ENCODE measurements around the gene TRUB2. TPM values are rescaled to one million over a fixed set of nuclear protein-coding genes. Genes with fewer than 3 reads are reported as not detected.

TRUB2 gene
- total and polyA plus RNA-seq, 2 experiments from 2014 or later = 13.8 to 33.2 TPM

DNA sequence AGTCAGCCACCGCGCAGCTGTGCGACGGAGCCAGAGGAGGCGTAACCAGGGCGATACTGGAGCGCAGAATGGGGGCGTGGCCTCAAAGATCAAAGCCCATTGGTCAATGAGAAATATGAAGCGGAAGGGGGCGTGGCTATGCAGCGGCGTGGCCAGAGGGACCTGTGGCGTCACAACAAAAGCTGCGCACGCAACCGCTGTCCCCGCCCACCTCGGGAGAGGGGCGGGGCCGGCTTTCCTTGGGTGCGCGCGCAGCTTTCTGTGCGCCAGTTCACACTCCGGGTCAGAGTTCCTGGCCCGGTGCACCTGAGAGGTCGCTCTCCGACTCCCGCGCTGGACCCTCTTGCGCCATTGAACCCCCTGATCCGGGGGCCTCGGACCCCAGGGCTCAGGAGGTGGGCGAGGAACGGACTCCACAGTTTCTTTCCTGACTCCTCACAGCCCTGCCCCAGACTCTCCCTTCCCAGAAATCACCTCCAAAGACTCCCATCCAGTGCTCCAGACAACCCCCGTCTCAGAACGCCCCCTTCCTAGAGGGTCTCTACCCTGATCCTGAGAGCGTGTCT, 46.2 kb downstream of the TRUB2 start, which contains the start of gene SWI5:
TSS of gene SWI5 (plus strand) at position 269 of the 566 bp plus-strand sequence.
- peaks cover 78% of the 10 kb centered on the region for H3K79me2 ChIP-seq (ENCODE audit: insufficient read depth)
- peaks cover 19% of the 10 kb centered on the region for H3K4me1 ChIP-seq (ENCODE audit: insufficient read depth)
- H3K27me3 ChIP-seq (replicated peaks; ENCODE audit: insufficient read depth) = no peaks in the 10 kb centered on the region
- no peaks in the 10 kb centered on the region for H3F3A ChIP-seq (ENCODE audit: insufficient read depth)
- WGBS, 2 experiments (ENCODE audit: low coverage in 1 of 2, low lambda C conversion rate in 2 of 2, missing lambda C conversion rate in 2 of 2) = 0 to 3% methylated on average over 24 to 34 of the region's 38 CpGs
- DNase-seq = peak; percentile 100
- TF ChIP-seq EZH2 (IDR thresholded peaks at IDR 0.05; ENCODE audit: insufficient read depth, poor library complexity, severe bottlenecking) (no peak), EZH2phosphoT487 (IDR thresholded peaks at IDR 0.05; ENCODE audit: insufficient read depth, low read depth) (no peak)
- peak within 1 kb of the TSS; percentile 100 for H3K9ac ChIP-seq
- H3K27ac ChIP-seq = peak within 1 kb of the TSS; percentile 89
- in situ Hi-C loops (cut with MboI) = no loop called here
- no peaks in the 10 kb centered on the region for H3K9me3 ChIP-seq (ENCODE audit: low read depth)
- H3K4me2 ChIP-seq (ENCODE audit: unreplicated experiment) = peak within 1 kb of the TSS; percentile 98
- no peaks in the 10 kb centered on the region for H4K20me1 ChIP-seq (ENCODE audit: insufficient read depth)
- peak within 1 kb of the TSS; percentile 85 for H2AFZ ChIP-seq
- H3K4me3 ChIP-seq = peak within 1 kb of the TSS; percentile 96
- H3K9me2 ChIP-seq (ENCODE audit: insufficient read depth) = no peaks in the 10 kb centered on the region
- H3K36me3 ChIP-seq (ENCODE audit: low read depth) = peaks cover 23% of the 10 kb centered on the region

DNA sequence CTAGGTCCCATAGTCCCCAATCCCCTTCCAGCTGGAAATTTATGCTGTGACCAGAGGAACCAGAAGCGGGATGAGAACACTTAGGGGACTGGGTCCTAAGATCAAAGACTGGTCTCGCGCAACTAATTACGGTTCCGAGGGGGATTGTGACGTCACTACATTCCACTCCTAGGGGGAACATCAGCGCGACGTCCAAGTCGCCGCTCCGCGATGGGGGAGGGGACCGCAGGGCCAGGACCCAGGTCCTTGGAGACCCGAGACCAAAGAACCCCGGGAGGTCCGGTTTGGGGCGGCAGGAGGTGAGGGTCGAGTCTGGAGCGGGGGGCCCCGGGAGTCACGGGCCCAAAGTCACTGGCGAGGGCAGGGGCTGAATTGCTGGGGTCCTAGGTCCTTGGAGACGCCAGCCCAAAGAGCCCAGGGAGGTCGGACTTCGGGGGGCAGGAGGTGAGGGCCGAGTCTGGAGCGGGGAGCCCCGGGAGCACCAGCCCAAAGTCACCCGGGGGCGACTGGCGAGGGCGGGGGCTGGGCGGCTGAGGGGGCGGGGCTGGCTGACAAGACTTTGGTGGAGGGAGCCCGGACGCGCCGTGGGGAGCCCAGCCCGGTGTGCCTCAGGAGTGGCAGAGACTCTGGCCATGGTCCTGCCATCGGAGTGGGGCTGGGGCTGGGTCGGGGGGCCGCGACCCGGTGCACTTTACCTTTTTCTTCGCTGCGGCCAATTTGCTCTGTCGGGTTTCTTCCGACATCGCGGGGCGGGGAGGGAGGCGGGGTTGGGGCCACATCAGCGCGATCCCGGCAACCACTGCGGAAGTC, 46.8 kb downstream of the TRUB2 start, which contains the start of gene GOLGA2:
TSS of gene GOLGA2 (minus strand) at position 810 of the 810 bp plus-strand sequence. CDS start at position 779, 31 bp downstream.
- WGBS, 2 experiments (ENCODE audit: low coverage in 1 of 2, low lambda C conversion rate in 2 of 2, missing lambda C conversion rate in 2 of 2) = 1% methylated on average over 43 to 56 of the region's 57 CpGs
- no peak for TF ChIP-seq EZH2phosphoT487 (IDR thresholded peaks at IDR 0.05; ENCODE audit: insufficient read depth, low read depth)
- TF ChIP-seq EZH2 (IDR thresholded peaks at IDR 0.05; ENCODE audit: insufficient read depth, poor library complexity, severe bottlenecking) = no peak

DNA sequence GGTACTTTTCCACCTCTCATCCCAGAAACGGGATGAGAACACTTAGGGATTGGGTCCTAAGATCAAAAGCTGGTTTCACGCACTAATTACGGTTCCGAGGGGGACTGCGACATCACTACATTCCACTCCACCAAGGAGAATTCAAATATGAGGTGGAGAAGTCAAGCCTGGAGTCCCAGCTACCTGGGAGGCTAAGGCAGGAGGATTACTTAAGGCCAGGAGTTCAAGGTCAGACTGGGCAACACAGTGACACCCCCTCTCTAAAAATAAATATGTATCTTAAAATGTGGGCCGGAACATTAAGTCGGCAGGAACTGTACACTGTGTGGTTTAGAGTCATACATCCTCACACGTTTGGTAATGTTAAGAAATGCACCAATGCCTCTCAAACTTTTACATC, 48.0 kb downstream of the TRUB2 start:
- H3K27ac ChIP-seq = peak overlapping the region; percentile 89
- no peak for TF ChIP-seq EZH2phosphoT487 (IDR thresholded peaks at IDR 0.05; ENCODE audit: insufficient read depth, low read depth)
- TF ChIP-seq EZH2 (IDR thresholded peaks at IDR 0.05; ENCODE audit: insufficient read depth, poor library complexity, severe bottlenecking) = no peak
- peak overlapping the region; percentile 100 for H3K9ac ChIP-seq

More for the DNA sequence above, 46.8 kb downstream of the TRUB2 start, which contains the start of gene GOLGA2:
- H3K9me3 ChIP-seq (ENCODE audit: low read depth) = no peaks in the 10 kb centered on the region
- no peaks in the 10 kb centered on the region for H4K20me1 ChIP-seq (ENCODE audit: insufficient read depth)
- H3K9me2 ChIP-seq (ENCODE audit: insufficient read depth) = no peaks in the 10 kb centered on the region
- H3K4me3 ChIP-seq = peak within 1 kb of the TSS; percentile 96
- H3K27ac ChIP-seq = peak within 1 kb of the TSS; percentile 89
- peak within 1 kb of the TSS; percentile 98 for H3K4me2 ChIP-seq (ENCODE audit: unreplicated experiment)
- H3K79me2 ChIP-seq (ENCODE audit: insufficient read depth) = peaks cover 85% of the 10 kb centered on the region
- peak within 1 kb of the TSS; percentile 85 for H2AFZ ChIP-seq
- in situ Hi-C loops (cut with MboI) = no loop called here
- no peaks in the 10 kb centered on the region for H3F3A ChIP-seq (ENCODE audit: insufficient read depth)
- peaks cover 30% of the 10 kb centered on the region for H3K36me3 ChIP-seq (ENCODE audit: low read depth)
- H3K4me1 ChIP-seq (ENCODE audit: insufficient read depth) = peaks cover 19% of the 10 kb centered on the region
- H3K27me3 ChIP-seq (replicated peaks; ENCODE audit: insufficient read depth) = no peaks in the 10 kb centered on the region
- H3K9ac ChIP-seq = peak within 1 kb of the TSS; percentile 100
- DNase-seq = peak; percentile 62

DNA sequence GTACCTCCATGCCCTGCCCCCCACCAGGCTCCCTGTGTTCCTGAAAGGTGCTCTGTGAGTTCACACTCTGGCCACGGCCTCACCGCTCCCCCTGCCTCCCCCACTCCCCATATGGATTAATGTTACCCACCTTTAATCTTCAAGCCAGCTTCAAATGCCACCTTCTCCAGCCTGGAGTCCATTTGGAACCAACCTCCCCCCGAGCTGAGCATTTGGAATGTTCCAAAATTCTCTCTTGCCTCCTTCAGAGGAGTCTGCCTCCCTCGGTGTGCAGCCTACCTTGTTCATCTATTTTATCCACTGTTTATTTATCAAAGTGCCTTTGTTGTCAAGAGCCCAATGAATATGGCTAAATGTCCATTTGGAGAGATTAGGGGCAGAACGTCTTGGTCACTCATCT, 50.7 kb downstream of the TRUB2 start:
- no peak overlapping the region for H3K4me3 ChIP-seq
- no peak overlapping the region for H3K27ac ChIP-seq
- no peaks in the 10 kb centered on the region for H3F3A ChIP-seq (ENCODE audit: insufficient read depth)
- no peaks in the 10 kb centered on the region for H3K9me2 ChIP-seq (ENCODE audit: insufficient read depth)
- 37% methylated on average over 5 of the region's 5 CpGs for WGBS, 2 experiments (ENCODE audit: low coverage in 1 of 2, low lambda C conversion rate in 2 of 2, missing lambda C conversion rate in 2 of 2)
- H3K27me3 ChIP-seq (replicated peaks; ENCODE audit: insufficient read depth) = no peaks in the 10 kb centered on the region
- H3K9ac ChIP-seq = no peak overlapping the region
- no peaks in the 10 kb centered on the region for H4K20me1 ChIP-seq (ENCODE audit: insufficient read depth)
- H3K4me2 ChIP-seq (ENCODE audit: unreplicated experiment) = no peak overlapping the region
- TF ChIP-seq EZH2 (IDR thresholded peaks at IDR 0.05; ENCODE audit: insufficient read depth, poor library complexity, severe bottlenecking) (no peak), EZH2phosphoT487 (IDR thresholded peaks at IDR 0.05; ENCODE audit: insufficient read depth, low read depth) (no peak)
- H3K4me1 ChIP-seq (ENCODE audit: insufficient read depth) = peaks cover 12% of the 10 kb centered on the region
- DNase-seq = no peak
- H3K36me3 ChIP-seq (ENCODE audit: low read depth) = peaks cover 49% of the 10 kb centered on the region
- no peaks in the 10 kb centered on the region for H3K9me3 ChIP-seq (ENCODE audit: low read depth)
- peaks cover 94% of the 10 kb centered on the region for H3K79me2 ChIP-seq (ENCODE audit: insufficient read depth)
- in situ Hi-C loops (cut with MboI) = no loop called here
- no peak overlapping the region for H2AFZ ChIP-seq

More for the DNA sequence above, 48.0 kb downstream of the TRUB2 start:
- H3F3A ChIP-seq (ENCODE audit: insufficient read depth) = no peaks in the 10 kb centered on the region
- H3K27me3 ChIP-seq (replicated peaks; ENCODE audit: insufficient read depth) = no peaks in the 10 kb centered on the region
- 44 to 46% methylated on average over 8 of the region's 8 CpGs for WGBS, 2 experiments (ENCODE audit: low coverage in 1 of 2, low lambda C conversion rate in 2 of 2, missing lambda C conversion rate in 2 of 2)
- peak; percentile 42 for DNase-seq
- H4K20me1 ChIP-seq (ENCODE audit: insufficient read depth) = no peaks in the 10 kb centered on the region
- in situ Hi-C loops (cut with MboI) = no loop called here
- H3K9me3 ChIP-seq (ENCODE audit: low read depth) = no peaks in the 10 kb centered on the region
- H3K9me2 ChIP-seq (ENCODE audit: insufficient read depth) = no peaks in the 10 kb centered on the region
- H3K36me3 ChIP-seq (ENCODE audit: low read depth) = peaks cover 36% of the 10 kb centered on the region
- H2AFZ ChIP-seq = no peak overlapping the region
- peak overlapping the region; percentile 96 for H3K4me3 ChIP-seq
- peaks cover 95% of the 10 kb centered on the region for H3K79me2 ChIP-seq (ENCODE audit: insufficient read depth)
- peak overlapping the region; percentile 98 for H3K4me2 ChIP-seq (ENCODE audit: unreplicated experiment)
- H3K4me1 ChIP-seq (ENCODE audit: insufficient read depth) = peaks cover 19% of the 10 kb centered on the region
